Measurements from ENCODE around the gene DLEC1.
"Not testable (repeated sequence)": the region's sequence is repeated elsewhere in the genome, so short reads cannot be mapped to it uniquely, and the experiment has no call there.

Gene DLEC1

DNA sequence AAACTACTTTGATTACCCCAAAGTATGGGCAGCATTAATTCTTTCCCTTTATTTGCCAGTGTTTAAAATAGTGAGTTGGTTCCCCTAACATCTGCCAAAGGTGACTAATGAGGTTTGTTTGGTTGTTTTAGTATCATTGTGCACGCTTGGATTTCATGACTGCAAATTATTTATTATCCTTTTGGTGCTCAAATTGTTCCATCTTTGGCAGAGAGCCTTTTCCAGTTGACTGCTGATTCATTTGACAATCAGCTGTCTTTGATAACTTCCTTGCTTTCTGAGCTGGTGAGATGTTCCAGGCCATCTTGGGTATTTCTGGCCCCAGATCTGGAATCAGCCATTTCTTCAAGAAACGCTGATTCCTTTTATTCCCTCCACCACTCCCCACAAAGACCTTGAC is 8.9 kb downstream of the DLEC1 start:
- in situ Hi-C loops (cut with HindIII; ENCODE audit: low sequenced_read_pairs), result no loop called here
- no peak for TF ChIP-seq CTCF (IDR thresholded peaks at IDR 0.05; ENCODE audit: low read depth, low read length, missing control alignments)
- H3K4me3 ChIP-seq (ENCODE audit: low read depth, low read length), result no peak overlapping the region
- no peak for DNase-seq (ENCODE audit: low read depth)

- DNase-seq (ENCODE audit: low read depth), result no peak
- no peak overlapping the region for H3K4me3 ChIP-seq (ENCODE audit: low read depth, low read length)
- TF ChIP-seq CTCF (IDR thresholded peaks at IDR 0.05; ENCODE audit: low read depth, low read length, missing control alignments), result no peak
- in situ Hi-C loops (cut with HindIII; ENCODE audit: low sequenced_read_pairs), result no loop called here
These were observed 10.5 kb downstream of the DLEC1 start for GRCh38 chr3:38049358-38050126.

DNA sequence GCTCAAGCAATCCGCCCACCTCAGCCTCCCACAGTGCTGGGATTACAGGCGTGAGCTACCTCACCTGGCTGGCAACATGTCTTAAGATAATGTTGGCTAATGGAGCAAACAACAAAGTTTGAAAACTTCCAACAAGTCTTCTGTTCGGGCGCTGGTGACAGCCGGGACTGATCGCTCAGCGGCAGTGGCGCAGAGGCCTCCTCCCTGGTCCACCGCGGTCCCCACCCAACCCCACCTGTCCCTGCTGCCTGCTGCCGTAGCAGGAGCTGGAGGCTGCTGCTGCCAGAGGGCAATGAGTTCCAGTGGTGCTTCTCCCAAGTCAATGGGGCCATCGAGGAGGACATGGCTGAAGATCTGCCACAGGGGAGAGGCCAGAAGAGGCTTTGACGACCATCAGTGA is 12.1 kb downstream of the DLEC1 start:
- DNase-seq (ENCODE audit: low read depth), result no peak
- TF ChIP-seq CTCF (IDR thresholded peaks at IDR 0.05; ENCODE audit: low read depth, low read length, missing control alignments), result no peak
- in situ Hi-C loops (cut with HindIII; ENCODE audit: low sequenced_read_pairs), result no loop called here
- no peak overlapping the region for H3K4me3 ChIP-seq (ENCODE audit: low read depth, low read length)

DNA sequence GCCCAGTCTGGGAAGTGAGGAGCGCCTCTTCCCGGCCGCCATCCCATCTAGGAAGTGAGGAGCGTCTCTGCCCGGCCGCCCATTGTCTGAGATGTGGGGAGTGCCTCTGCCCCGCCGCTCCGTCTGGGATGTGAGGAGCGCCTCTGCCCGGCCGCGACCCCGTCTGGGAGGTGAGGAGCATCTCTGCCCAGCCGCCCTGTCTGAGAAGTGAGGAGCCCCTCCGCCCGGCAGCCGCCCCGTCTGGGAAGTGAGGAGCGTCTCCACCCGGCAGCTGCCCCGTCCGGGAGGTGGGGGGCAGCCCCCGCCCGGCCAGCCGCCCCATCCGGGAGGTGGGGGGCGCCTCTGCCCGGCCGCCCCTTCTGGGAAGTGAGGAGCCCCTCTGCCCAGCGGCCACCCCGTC is 14.3 kb downstream of the DLEC1 start:
- DNase-seq (ENCODE audit: low read depth); in situ Hi-C loops (cut with HindIII; ENCODE audit: low sequenced_read_pairs); H3K4me3 ChIP-seq (ENCODE audit: low read depth, low read length): not testable (repeated sequence)

GRCh38 chr3:38053813-38054498 is 14.9 kb downstream of the DLEC1 start:
- in situ Hi-C loops (cut with HindIII; ENCODE audit: low sequenced_read_pairs); H3K4me3 ChIP-seq (ENCODE audit: low read depth, low read length); DNase-seq (ENCODE audit: low read depth): not testable (repeated sequence)

DNA sequence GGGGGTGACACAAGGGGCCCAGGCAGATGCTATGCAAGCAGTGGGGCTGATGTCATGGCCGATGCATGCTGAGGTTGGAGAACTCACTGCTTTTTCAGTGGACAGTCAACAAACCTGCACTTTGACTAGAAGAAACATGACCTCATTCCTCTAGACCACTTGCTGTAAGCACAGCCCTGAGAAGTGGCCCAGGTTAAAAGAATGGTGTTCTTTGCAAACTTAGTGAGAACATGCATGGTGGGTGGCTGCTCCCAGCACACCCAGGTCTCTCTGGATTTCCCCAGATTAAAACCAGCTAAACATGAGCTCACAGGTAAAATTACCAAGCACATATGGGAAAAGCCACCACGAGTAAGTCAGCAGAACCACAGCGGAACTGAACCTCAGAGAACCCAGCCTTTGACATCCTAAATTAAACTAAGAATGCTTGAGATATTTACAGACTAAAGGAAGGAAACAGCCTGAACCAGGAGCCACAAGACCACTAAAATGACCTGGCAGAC is 15.5 kb downstream of the DLEC1 start:
- no peak for DNase-seq (ENCODE audit: low read depth)
- no peak for TF ChIP-seq CTCF (IDR thresholded peaks at IDR 0.05; ENCODE audit: low read depth, low read length, missing control alignments)
- no peak overlapping the region for H3K4me3 ChIP-seq (ENCODE audit: low read depth, low read length)
- in situ Hi-C loops (cut with HindIII; ENCODE audit: low sequenced_read_pairs), result no loop called here

DNA sequence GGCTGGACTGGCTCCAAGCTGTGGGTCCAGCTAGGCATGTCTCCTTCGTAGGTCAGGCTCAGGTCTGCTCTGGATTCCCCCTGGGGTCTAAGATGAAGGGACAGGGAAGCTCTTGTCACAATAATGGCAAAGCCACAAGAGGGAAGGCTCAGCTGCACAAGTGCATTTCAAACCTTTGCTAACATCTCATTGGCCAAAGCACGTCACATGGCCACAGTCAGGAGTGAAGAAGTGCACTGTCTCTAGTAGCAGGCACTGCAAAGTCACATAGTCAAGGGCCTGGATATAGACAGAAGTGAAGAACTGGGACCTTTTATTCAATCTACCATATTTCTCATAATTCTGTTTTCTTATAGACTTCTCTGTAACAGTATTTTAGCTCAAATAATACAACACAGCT is 20.1 kb downstream of the DLEC1 start:
- in situ Hi-C loops (cut with HindIII; ENCODE audit: low sequenced_read_pairs), result no loop called here
- H3K4me3 ChIP-seq (ENCODE audit: low read depth, low read length), result no peak overlapping the region
- TF ChIP-seq CTCF (IDR thresholded peaks at IDR 0.05; ENCODE audit: low read depth, low read length, missing control alignments), result no peak
- DNase-seq (ENCODE audit: low read depth), result no peak
